A549 (cell line): ENCODE data around the gene PRH2. TPM values are rescaled to one million over a fixed set of nuclear protein-coding genes. Genes with fewer than 3 reads are reported as not detected.

Source experiments
- ATAC-seq, 2 experiments: fragments of 200-7000 bp in 1 of 2; fragments of >200 bp in 1 of 2; cut with Nextera tagmentation in 1 of 2; cut with Tn5 transposase in 1 of 2; 3 replicates each; pipeline versions ENCODE4 v1.8.0 to v1.9.1; 2018 to 2020; ENCODE audit warnings: mild to moderate bottlenecking in 1 of 2, moderate library complexity in 1 of 2
- CTCF ChIA-PET: fragments of 300-600 bp; sonication (Branson Sonifier 250); formaldehyde crosslinking; extraction: SDS; loops from one replicate; lab custom pipeline; 2021; ENCODE audit warnings: antibody characterized with exemption, inconsistent platforms; lab: Yijun Ruan, JAX
- POLR2A ChIA-PET: fragments of 350-600 bp; formaldehyde crosslinking; extraction: SDS; loops from one replicate; lab custom pipeline; 2021; ENCODE audit warnings: antibody characterized with exemption, inconsistent platforms; lab: Yijun Ruan, JAX
- DNase-seq, 2 experiments: peaks; one replicate each; pipeline versions ENCODE4 v3.0.0 to v3.0.0-alpha.2; 2011 to 2016; ENCODE audit warnings: low read depth in 1 of 2, low spot score in 1 of 2
- FAIRE-seq: peaks from 2 replicates; lab custom pipeline; 2011; peaks lifted over from hg19 to GRCh38; lab: Jason Lieb, UNC
- H3K27ac ChIP-seq, 2 experiments: fragments of >200 bp; sonication (Bioruptor Twin); formaldehyde crosslinking; 3 replicates each; pipeline ENCODE4 v1.5.1; 2016 to 2017
- H3K4me1 ChIP-seq: fragments of >200 bp; sonication (Bioruptor Twin); formaldehyde crosslinking; 3 replicates; pipeline ENCODE4 v1.6.1; 2016
- H3K4me2 ChIP-seq: fragments of >200 bp; sonication (Bioruptor Twin); formaldehyde crosslinking; 3 replicates; pipeline ENCODE4 v1.6.1; 2016
- H3K4me3 ChIP-seq: fragments of >200 bp; sonication (Bioruptor Twin); formaldehyde crosslinking; 3 replicates; pipeline ENCODE4 v1.5.1; 2016
- H3K9me3 ChIP-seq: fragments of >200 bp; sonication (Bioruptor Twin); formaldehyde crosslinking; 3 replicates; pipeline ENCODE4 v1.6.1; 2016
- FOSL2 ChIP-seq, 2 experiments: fragments of 450-650 bp in 1 of 2; fragments of >200 bp in 1 of 2; sonication (Bioruptor Twin) in 1 of 2; formaldehyde crosslinking; IDR thresholded peaks; 2 replicates each; pipeline versions ENCODE4 v1.5.0 to v1.6.1; 2016 to 2020; ENCODE audit warnings: mild to moderate bottlenecking in 1 of 2, moderate library complexity in 1 of 2
- JUN ChIP-seq, 2 experiments: fragments of >200 bp; sonication (Bioruptor Twin); formaldehyde crosslinking; IDR thresholded peaks; 2 replicates in 1 of 2; 3 replicates in 1 of 2; pipeline ENCODE4 v1.6.1; 2016 to 2017
- KDM5A ChIP-seq: fragments of 200-600 bp; sonication (generic); IDR thresholded peaks from 2 replicates; pipeline ENCODE4 v1.6.1; 2016; ENCODE audit warnings: antibody characterized with exemption, mild to moderate bottlenecking
- MYC ChIP-seq: IDR thresholded peaks from 2 replicates; pipeline ENCODE4 v1.6.1; 2012; ENCODE audit warnings: mild to moderate bottlenecking, inconsistent platforms, low read length, improper control_type of control experiment, borderline replicate concordance
- NPAS2 ChIP-seq: fragments of 250-450 bp; sonication (Bioruptor Pico); IDR thresholded peaks from 2 replicates; pipeline ENCODE4 v1.8.0; 2022; ENCODE audit warnings: mild to moderate bottlenecking, moderate library complexity, borderline replicate concordance
- PBX3 ChIP-seq: IDR thresholded peaks from 2 replicates; pipeline ENCODE4 v1.6.1; 2012
- RNF2 ChIP-seq: fragments of 200-600 bp; sonication (generic); IDR thresholded peaks from 2 replicates; pipeline ENCODE4 v1.6.1; 2016; ENCODE audit warnings: low read depth, mild to moderate bottlenecking, antibody characterized with exemption, moderate library complexity, borderline replicate concordance
- SREBF2 ChIP-seq: fragments of 450-650 bp; IDR thresholded peaks from 2 replicates; pipeline ENCODE4 v1.6.1; 2014; ENCODE audit warnings: mild to moderate bottlenecking, moderate library complexity
- ZSCAN20 ChIP-seq: fragments of 250-450 bp; sonication (Bioruptor Pico); IDR thresholded peaks from 2 replicates; pipeline ENCODE4 v1.8.0; 2022; ENCODE audit warnings: mild to moderate bottlenecking, moderate library complexity
- WGBS: methylation state at CpG from one replicate; pipeline ENCODE4 v1.1.6; 2017; ENCODE audit errors: missing lambda C conversion rate; 5-methylcytosine and 5-hydroxymethylcytosine counted together
- polyA plus RNA-seq, 4 experiments: library from polyadenylated mRNA; depleted of rRNA in 3 of 4; stranded (reverse); fragments of >200 nt; fragmentation: RNase III in 1 of 4; extraction: RNeasy Plus Mini Kit Qiagen cat#74134 plus additional on column Dnase treatment in 1 of 4; gene quantifications; 2 replicates in 3 of 4; 3 replicates in 1 of 4; pipeline ENCODE4 v1.2.3, GENCODE V29; 2011 to 2017
- TF ChIP-seq, protein P1 (sequence below): fragments of >200 bp; sonication (Bioruptor Twin); formaldehyde crosslinking; IDR thresholded peaks from 3 replicates; pipeline ENCODE4 v1.5.1; 2016
- TF ChIP-seq, protein P2 (sequence below): IDR thresholded peaks from 2 replicates; pipeline ENCODE4 v1.6.1; 2012
- TF ChIP-seq, protein P3 (sequence below): fragments of 250-450 bp; sonication (Bioruptor Pico); IDR thresholded peaks from 2 replicates; pipeline ENCODE4 v1.5.0; 2021; ENCODE audit warnings: mild to moderate bottlenecking, moderate library complexity, borderline replicate concordance

PRH2 gene
- polyA plus RNA-seq, 2 of the 4 experiments (the other 2 are of a cell fraction), result 0.19 to 0.39 TPM

GRCh38 chr12:10974965-10975364 lies 45.9 kb downstream of the PRH2 start (continued):
- TF ChIP-seq, protein P1, sequence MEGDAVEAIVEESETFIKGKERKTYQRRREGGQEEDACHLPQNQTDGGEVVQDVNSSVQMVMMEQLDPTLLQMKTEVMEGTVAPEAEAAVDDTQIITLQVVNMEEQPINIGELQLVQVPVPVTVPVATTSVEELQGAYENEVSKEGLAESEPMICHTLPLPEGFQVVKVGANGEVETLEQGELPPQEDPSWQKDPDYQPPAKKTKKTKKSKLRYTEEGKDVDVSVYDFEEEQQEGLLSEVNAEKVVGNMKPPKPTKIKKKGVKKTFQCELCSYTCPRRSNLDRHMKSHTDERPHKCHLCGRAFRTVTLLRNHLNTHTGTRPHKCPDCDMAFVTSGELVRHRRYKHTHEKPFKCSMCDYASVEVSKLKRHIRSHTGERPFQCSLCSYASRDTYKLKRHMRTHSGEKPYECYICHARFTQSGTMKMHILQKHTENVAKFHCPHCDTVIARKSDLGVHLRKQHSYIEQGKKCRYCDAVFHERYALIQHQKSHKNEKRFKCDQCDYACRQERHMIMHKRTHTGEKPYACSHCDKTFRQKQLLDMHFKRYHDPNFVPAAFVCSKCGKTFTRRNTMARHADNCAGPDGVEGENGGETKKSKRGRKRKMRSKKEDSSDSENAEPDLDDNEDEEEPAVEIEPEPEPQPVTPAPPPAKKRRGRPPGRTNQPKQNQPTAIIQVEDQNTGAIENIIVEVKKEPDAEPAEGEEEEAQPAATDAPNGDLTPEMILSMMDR, result no peak
- TF ChIP-seq FOSL2 (IDR thresholded peaks at IDR 0.05) (no peak), FOSL2 (CRISPR knock-in tag; IDR thresholded peaks at IDR 0.05) (no peak), ZSCAN20 (CRISPR knock-in tag) (no peak), RNF2 (no peak)

- CTCF ChIA-PET, result no interaction called here
- no peak for TF ChIP-seq MYC
- no peak for TF ChIP-seq KDM5A
- TF ChIP-seq NPAS2 (CRISPR knock-in tag), result no peak
- no peak for TF ChIP-seq ZSCAN20 (CRISPR knock-in tag)
- no peak for TF ChIP-seq PBX3
- no peak for TF ChIP-seq JUN (IDR thresholded peaks at IDR 0.05)
- TF ChIP-seq, protein P2, sequence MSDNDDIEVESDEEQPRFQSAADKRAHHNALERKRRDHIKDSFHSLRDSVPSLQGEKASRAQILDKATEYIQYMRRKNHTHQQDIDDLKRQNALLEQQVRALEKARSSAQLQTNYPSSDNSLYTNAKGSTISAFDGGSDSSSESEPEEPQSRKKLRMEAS, result no peak
- TF ChIP-seq, protein P3, sequence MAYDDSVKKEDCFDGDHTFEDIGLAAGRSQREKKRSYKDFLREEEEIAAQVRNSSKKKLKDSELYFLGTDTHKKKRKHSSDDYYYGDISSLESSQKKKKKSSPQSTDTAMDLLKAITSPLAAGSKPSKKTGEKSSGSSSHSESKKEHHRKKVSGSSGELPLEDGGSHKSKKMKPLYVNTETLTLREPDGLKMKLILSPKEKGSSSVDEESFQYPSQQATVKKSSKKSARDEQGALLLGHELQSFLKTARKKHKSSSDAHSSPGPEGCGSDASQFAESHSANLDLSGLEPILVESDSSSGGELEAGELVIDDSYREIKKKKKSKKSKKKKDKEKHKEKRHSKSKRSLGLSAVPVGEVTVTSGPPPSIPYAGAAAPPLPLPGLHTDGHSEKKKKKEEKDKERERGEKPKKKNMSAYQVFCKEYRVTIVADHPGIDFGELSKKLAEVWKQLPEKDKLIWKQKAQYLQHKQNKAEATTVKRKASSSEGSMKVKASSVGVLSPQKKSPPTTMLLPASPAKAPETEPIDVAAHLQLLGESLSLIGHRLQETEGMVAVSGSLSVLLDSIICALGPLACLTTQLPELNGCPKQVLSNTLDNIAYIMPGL (CRISPR knock-in tag), result no peak
- TF ChIP-seq SREBF2, result no peak
- TF ChIP-seq, all 56 proteins: peak for 0
- ATAC-seq (no peak), DNase-seq (no peak), FAIRE-seq (no peak)
- POLR2A ChIA-PET, result no interaction called here
- Histone ChIP-seq H3K27ac (no peak overlapping the region), H3K4me2 (no peak overlapping the region), H3K9me3 (no peaks in the 10 kb centered on the region), H3K4me1 (no peaks in the 10 kb centered on the region), H3K4me3 (no peak overlapping the region)
- 95% methylated on average over 5 of the region's 5 CpGs for WGBS
Observed at GRCh38 chr12:10982244-10982643, 53.2 kb downstream of the PRH2 start.

Other genes starting within 250 kb of the PRH2 start
- gene YBX3, start 205.9 kb upstream of the PRH2 start, polyA plus RNA-seq (2011; rRNA removed), result 136 and 150 TPM in 2 replicates
- 140 to 176 TPM (median 146 TPM) in 3 replicates for gene YBX3, start 205.9 kb upstream of the PRH2 start, polyA plus RNA-seq (2017; fragmentation: RNase III; extraction: RNeasy Plus Mini Kit Qiagen cat#74134 plus additional on column Dnase treatment)
- gene TAS2R7, start 126.6 kb upstream of the PRH2 start, polyA plus RNA-seq (2011; rRNA removed), result not detected in 2 replicates
- gene TAS2R7, start 126.6 kb upstream of the PRH2 start, polyA plus RNA-seq (2017; fragmentation: RNase III; extraction: RNeasy Plus Mini Kit Qiagen cat#74134 plus additional on column Dnase treatment), result not detected in 3 replicates
- not detected in 2 replicates for gene TAS2R8, start 122.0 kb upstream of the PRH2 start, polyA plus RNA-seq (2011; rRNA removed)
- gene TAS2R8, start 122.0 kb upstream of the PRH2 start, polyA plus RNA-seq (2017; fragmentation: RNase III; extraction: RNeasy Plus Mini Kit Qiagen cat#74134 plus additional on column Dnase treatment), result not detected in 3 replicates
- not detected in 2 replicates for gene TAS2R9, start 119.1 kb upstream of the PRH2 start, polyA plus RNA-seq (2011; rRNA removed)
- not detected in 3 replicates for gene TAS2R9, start 119.1 kb upstream of the PRH2 start, polyA plus RNA-seq (2017; fragmentation: RNase III; extraction: RNeasy Plus Mini Kit Qiagen cat#74134 plus additional on column Dnase treatment)
- gene TAS2R10, start 102.9 kb upstream of the PRH2 start, polyA plus RNA-seq (2011; rRNA removed), result 0.67 and 0.71 TPM in 2 replicates
- gene TAS2R10, start 102.9 kb upstream of the PRH2 start, polyA plus RNA-seq (2017; fragmentation: RNase III; extraction: RNeasy Plus Mini Kit Qiagen cat#74134 plus additional on column Dnase treatment), result 0.09 to 0.14 TPM in 2 of 3 replicates, not detected in the other
- 5.7 and 6.4 TPM in 2 replicates for gene PRR4, start 79.8 kb upstream of the PRH2 start, polyA plus RNA-seq (2011; rRNA removed)
- 1.6 to 2.5 TPM (median 2.2 TPM) in 3 replicates for gene PRR4, start 79.8 kb upstream of the PRH2 start, polyA plus RNA-seq (2017; fragmentation: RNase III; extraction: RNeasy Plus Mini Kit Qiagen cat#74134 plus additional on column Dnase treatment)
- 3.4 and 4.3 TPM in 2 replicates for gene PRH1, start 45.0 kb upstream of the PRH2 start, polyA plus RNA-seq (2011; rRNA removed)
- gene PRH1, start 45.0 kb upstream of the PRH2 start, polyA plus RNA-seq (2017; fragmentation: RNase III; extraction: RNeasy Plus Mini Kit Qiagen cat#74134 plus additional on column Dnase treatment), result 6.7 to 7.8 TPM (median 7.8 TPM) in 3 replicates
- 0.19 and 0.28 TPM in 2 replicates for gene TAS2R13, start 19.7 kb upstream of the PRH2 start, polyA plus RNA-seq (2011; rRNA removed)
- not detected in 3 replicates for gene TAS2R13, start 19.7 kb upstream of the PRH2 start, polyA plus RNA-seq (2017; fragmentation: RNase III; extraction: RNeasy Plus Mini Kit Qiagen cat#74134 plus additional on column Dnase treatment)
- 3.1 and 4.1 TPM in 2 replicates for gene TAS2R14, start 10.0 kb downstream of the PRH2 start, polyA plus RNA-seq (2011; rRNA removed)
- 0.70 to 0.94 TPM (median 0.80 TPM) in 3 replicates for gene TAS2R14, start 10.0 kb downstream of the PRH2 start, polyA plus RNA-seq (2017; fragmentation: RNase III; extraction: RNeasy Plus Mini Kit Qiagen cat#74134 plus additional on column Dnase treatment)
- 0.25 and 0.27 TPM in 2 replicates for gene TAS2R50, start 57.7 kb downstream of the PRH2 start, polyA plus RNA-seq (2011; rRNA removed)
- gene TAS2R50, start 57.7 kb downstream of the PRH2 start, polyA plus RNA-seq (2017; fragmentation: RNase III; extraction: RNeasy Plus Mini Kit Qiagen cat#74134 plus additional on column Dnase treatment), result not detected in 3 replicates
- 0.89 and 1.4 TPM in 2 replicates for gene TAS2R20, start 69.1 kb downstream of the PRH2 start, polyA plus RNA-seq (2011; rRNA removed)
- 0.15 to 0.21 TPM (median 0.15 TPM) in 3 replicates for gene TAS2R20, start 69.1 kb downstream of the PRH2 start, polyA plus RNA-seq (2017; fragmentation: RNase III; extraction: RNeasy Plus Mini Kit Qiagen cat#74134 plus additional on column Dnase treatment)
- 0.90 and 1.1 TPM in 2 replicates for gene TAS2R19, start 93.4 kb downstream of the PRH2 start, polyA plus RNA-seq (2011; rRNA removed)
- 0.09 to 0.19 TPM (median 0.13 TPM) in 3 replicates for gene TAS2R19, start 93.4 kb downstream of the PRH2 start, polyA plus RNA-seq (2017; fragmentation: RNase III; extraction: RNeasy Plus Mini Kit Qiagen cat#74134 plus additional on column Dnase treatment)
- gene TAS2R31, start 102.2 kb downstream of the PRH2 start, polyA plus RNA-seq (2011; rRNA removed), result 0.73 and 1.1 TPM in 2 replicates
- gene TAS2R31, start 102.2 kb downstream of the PRH2 start, polyA plus RNA-seq (2017; fragmentation: RNase III; extraction: RNeasy Plus Mini Kit Qiagen cat#74134 plus additional on column Dnase treatment), result 0.17 to 0.30 TPM (median 0.28 TPM) in 3 replicates
- gene TAS2R46, start 133.1 kb downstream of the PRH2 start, polyA plus RNA-seq (2011; rRNA removed), result 0.32 and 0.48 TPM in 2 replicates
- 0.10 to 0.11 TPM in 2 of 3 replicates, not detected in the other for gene TAS2R46, start 133.1 kb downstream of the PRH2 start, polyA plus RNA-seq (2017; fragmentation: RNase III; extraction: RNeasy Plus Mini Kit Qiagen cat#74134 plus additional on column Dnase treatment)
- not detected in 2 replicates for gene TAS2R43, start 163.1 kb downstream of the PRH2 start, polyA plus RNA-seq (2011; rRNA removed)
- gene TAS2R43, start 163.1 kb downstream of the PRH2 start, polyA plus RNA-seq (2017; fragmentation: RNase III; extraction: RNeasy Plus Mini Kit Qiagen cat#74134 plus additional on column Dnase treatment), result not detected in 3 replicates
- gene TAS2R30, start 205.4 kb downstream of the PRH2 start, polyA plus RNA-seq (2011; rRNA removed), result 0.26 and 0.69 TPM in 2 replicates
- 0.11 TPM in 1 of 3 replicates, not detected in the others for gene TAS2R30, start 205.4 kb downstream of the PRH2 start, polyA plus RNA-seq (2017; fragmentation: RNase III; extraction: RNeasy Plus Mini Kit Qiagen cat#74134 plus additional on column Dnase treatment)
- gene SMIM10L1, start 242.0 kb downstream of the PRH2 start, polyA plus RNA-seq (2011; rRNA removed), result 4.6 and 6.2 TPM in 2 replicates
- gene SMIM10L1, start 242.0 kb downstream of the PRH2 start, polyA plus RNA-seq (2017; fragmentation: RNase III; extraction: RNeasy Plus Mini Kit Qiagen cat#74134 plus additional on column Dnase treatment), result 8.3 to 8.4 TPM (median 8.3 TPM) in 3 replicates